Measurements from ENCODE around the gene RPL22. TPM values are rescaled to one million over a fixed set of nuclear protein-coding genes. Genes with fewer than 3 reads are reported as not detected.

The RPL22 gene
- total and polyA plus RNA-seq, 2 of the 8 experiments (the other 6 are each of a cell fraction or from before 2014, with no cell fraction given): 133 to 521 TPM

GRCh38 chr1:6225651-6226050, 26.3 kb upstream of the RPL22 start:
- no peak overlapping the region for H3K27ac ChIP-seq (ENCODE audit: low read depth, low read length)
- H2AFZ ChIP-seq (ENCODE audit: low read length): no peak overlapping the region
- peaks cover 9 to 67% (median 33%) of the 10 kb centered on the region in 4 experiments; a peak in 7 of 8 replicates for H3K36me3 ChIP-seq (ENCODE audit: control insufficient read depth in 2 of 4, insufficient read depth in 4 of 4, low read length in 3 of 4)
- no peak overlapping the region for H3K56ac ChIP-seq (replicated peaks; ENCODE audit: insufficient read length, low read depth, low read length)
- H3K79me1 ChIP-seq (ENCODE audit: low read depth, low read length): peaks cover 5% of the 10 kb centered on the region
- H4K91ac ChIP-seq (replicated peaks; ENCODE audit: insufficient read length, low read length): no peak overlapping the region
- H3K23ac ChIP-seq (ENCODE audit: insufficient read length): no peak overlapping the region
- H2BK12ac ChIP-seq (ENCODE audit: low read depth, low read length): no peak overlapping the region
- H3K79me2 ChIP-seq (ENCODE audit: control insufficient read depth in 1 of 2, insufficient read depth in 2 of 2, low read length in 2 of 2): 0 out of 4 replicates have a peak, but pooled peaks cover 0 to 2% of the 10 kb centered on the region in 2 experiments
- FAIRE-seq (no peak), DNase-seq (ENCODE audit: low read depth in 1 of 2, low spot score in 2 of 2) (no peak)
- H3K4me2 ChIP-seq (ENCODE audit: insufficient read depth in 1 of 2, low read depth in 2 of 2, low read length in 2 of 2): no peak overlapping the region
- no peak overlapping the region for H3K18ac ChIP-seq (ENCODE audit: extremely low read depth, low read length)
- no peak overlapping the region for H2BK5ac ChIP-seq (ENCODE audit: low read depth, low read length)
- no peak overlapping the region for H3K14ac ChIP-seq (ENCODE audit: insufficient read length)
- H3K23me2 ChIP-seq (ENCODE audit: low read depth, low read length): no peaks in the 10 kb centered on the region
- H3K27me3 ChIP-seq (replicated peaks in 1 of 4; ENCODE audit: control insufficient read depth in 3 of 4, extremely low read depth in 1 of 4, insufficient read depth in 3 of 4, low read length in 3 of 4): no peaks in the 10 kb centered on the region
- H2BK120ac ChIP-seq (replicated peaks; ENCODE audit: low read depth, low read length): no peak overlapping the region
- no peaks in the 10 kb centered on the region; a peak in 1 of 7 replicates for H3K4me1 ChIP-seq (replicated peaks in 1 of 4; ENCODE audit: control insufficient read depth in 3 of 4, insufficient read depth in 4 of 4, low read length in 3 of 4)
- no peak overlapping the region for H4K5ac ChIP-seq (ENCODE audit: insufficient read length, low read depth, low read length)
- H2AK5ac ChIP-seq (ENCODE audit: low read depth, low read length): no peak overlapping the region
- no peaks in the 10 kb centered on the region for H3K9me3 ChIP-seq (ENCODE audit: insufficient read depth in 2 of 2, low read depth in 1 of 2, low read length in 1 of 2)
- H2BK15ac ChIP-seq (ENCODE audit: low read length): no peak overlapping the region
- POLR2A ChIA-PET (ENCODE audit: partially characterized antibody): interaction anchor here (0.9 to 4.6 kb wide), 8 partner anchors 8 to 35 kb away, joined by 3 to 20 read pairs (median 6); partner anchors contain the start of genes HES3 and ICMT
- H2BK20ac ChIP-seq (ENCODE audit: low read length): no peak overlapping the region
- no peak overlapping the region for H3K4me3 ChIP-seq (ENCODE audit: extremely low read depth in 1 of 4, insufficient read depth in 2 of 4, low read depth in 3 of 4, low read length in 4 of 4)
- H4K20me1 ChIP-seq (replicated peaks in 1 of 2; ENCODE audit: control insufficient read depth in 1 of 2, insufficient read depth in 2 of 2, low read length in 2 of 2): peaks cover 6 to 19% of the 10 kb centered on the region in 2 experiments
- no peak overlapping the region for H4K8ac ChIP-seq (ENCODE audit: extremely low read depth, insufficient read depth, low read length)
- H3K4ac ChIP-seq (replicated peaks; ENCODE audit: insufficient read length, low read depth, low read length): no peak overlapping the region
- WGBS, 2 experiments (ENCODE audit: extremely low coverage in 1 of 2, insufficient coverage in 1 of 2, insufficient read length in 1 of 2, insufficient replicate concordance in 2 of 2, low coverage in 1 of 2, low lambda C conversion rate in 2 of 2, missing lambda C conversion rate in 1 of 2): 95% methylated on average over 8 of the region's 8 CpGs; no CpG with 5 or more reads in 1 of the 2 experiments
- CTCF ChIA-PET (ENCODE audit: partially characterized antibody): interaction anchor here (0.9 to 5.1 kb wide), 9 partner anchors 8 to 25 kb away, joined by 3 to 30 read pairs (median 6); partner anchors contain the start of genes ICMT and RNF207
- H3K9ac ChIP-seq (replicated peaks in 1 of 4; ENCODE audit: extremely low read depth in 1 of 4, low read depth in 3 of 4, low read length in 3 of 4): no peak overlapping the region
- no peak for TF ChIP-seq JUN (IDR thresholded peaks at IDR 0.05; ENCODE audit: low read depth, low read length)
- TF ChIP-seq SRF (IDR thresholded peaks at IDR 0.05; ENCODE audit: low read depth, low read length): no peak
- no peak for TF ChIP-seq YY1 (IDR thresholded peaks at IDR 0.05; ENCODE audit: low read depth, low read length)
- TF ChIP-seq HDAC6 (IDR thresholded peaks at IDR 0.05; ENCODE audit: low read depth, low read length): no peak
- TF ChIP-seq TEAD4 (IDR thresholded peaks at IDR 0.05; ENCODE audit: low read depth, low read length): no peak
